Measurements from ENCODE around the gene CCDC197. TPM values are rescaled to one million over a fixed set of nuclear protein-coding genes. Genes with fewer than 3 reads are reported as not detected.

The CCDC197 gene
- total and polyA plus RNA-seq, 2 donors (not counting 1 experiment from before 2014, with no cell fraction given): not detected

- peaks cover 8% of the 10 kb centered on the region for H3K4me1 Mint-ChIP-seq
- CTCF ChIA-PET: interaction anchor here (1.0 to 2.6 kb wide), 3 partner anchors 12 to 103 kb away, joined by 4 to 10 read pairs (median 4); no protein-coding TSS in a partner anchor
- H3K4me2 ChIP-seq (replicated peaks; ENCODE audit: low read depth, low read length, poor library complexity, severe bottlenecking): no peak overlapping the region
These were observed 32.6 kb downstream of the CCDC197 start for GRCh38 chr14:94029671-94030203.

GRCh38 chr14:94030571-94030970 lies 33.5 kb downstream of the CCDC197 start:
- Histone ChIP-seq H4K20me1 (ENCODE audit: control insufficient read depth, insufficient read depth, low read length, poor library complexity, severe bottlenecking) (no peaks in the 10 kb centered on the region), H3K79me2 (ENCODE audit: control insufficient read depth, insufficient read depth, low read length) (no peaks in the 10 kb centered on the region), H3K9ac (ENCODE audit: low read length) (no peak overlapping the region), H3K9me3 (ENCODE audit: control extremely low read depth in 1 of 3, control insufficient read depth in 2 of 3, insufficient read depth in 1 of 3, low read length in 2 of 3) (no peaks in the 10 kb centered on the region), H3K36me3 (replicated peaks in 1 of 2; ENCODE audit: control extremely low read depth in 1 of 2, control insufficient read depth in 1 of 2, extremely low read depth in 1 of 2, insufficient read depth in 2 of 2, low read length in 1 of 2) (no peaks in the 10 kb centered on the region), H2AFZ (ENCODE audit: insufficient read depth, low read depth, low read length, poor library complexity, severe bottlenecking) (no peak overlapping the region), H3K4me1 (ENCODE audit: control insufficient read depth in 2 of 2, insufficient read depth in 2 of 2, low read length in 2 of 2) (peaks cover 9% of the 10 kb centered on the region in 2 donors), H3K27ac (ENCODE audit: low read length in 2 of 2) (no peak overlapping the region), H3K4me3 (ENCODE audit: control extremely low read depth in 1 of 5, extremely low read depth in 1 of 5, insufficient read depth in 1 of 5, low read depth in 2 of 5, low read length in 4 of 5) (no peak overlapping the region), H3K27me3 (replicated peaks in 1 of 4; ENCODE audit: control extremely low read depth in 1 of 4, control insufficient read depth in 3 of 4, insufficient read depth in 4 of 4, low read length in 3 of 4) (peaks cover 0 to 9% (median 3%) of the 10 kb centered on the region in 4 experiments), H3K4me2 (replicated peaks; ENCODE audit: low read depth, low read length, poor library complexity, severe bottlenecking) (no peak overlapping the region)
- CTCF ChIA-PET: no interaction called here
- peaks cover 8% of the 10 kb centered on the region for H3K4me1 Mint-ChIP-seq
- no peak overlapping the region for H3K4me3 Mint-ChIP-seq
- ATAC-seq (ENCODE audit: low read depth) (no peak), DNase-seq (no peak)
- H3K27me3 Mint-ChIP-seq: peaks cover 5% of the 10 kb centered on the region
- no peaks in the 10 kb centered on the region for H3K9me3 Mint-ChIP-seq (ENCODE audit: insufficient read depth)
- TF ChIP-seq CTCF (IDR thresholded peaks at IDR 0.05): no peak
- POLR2A ChIA-PET: no interaction called here
- H3K27ac Mint-ChIP-seq: no peak overlapping the region
- intact Hi-C loops (cut with micrococcal nuclease): no loop called here
- 96% methylated on average over 3 of the region's 14 CpGs for WGBS (ENCODE audit: insufficient coverage)

More at GRCh38 chr14:94029671-94030203, 32.6 kb downstream of the CCDC197 start:
- H3K27me3 ChIP-seq (replicated peaks in 1 of 4; ENCODE audit: control extremely low read depth in 1 of 4, control insufficient read depth in 3 of 4, insufficient read depth in 4 of 4, low read length in 3 of 4): peaks cover 0 to 10% (median 5%) of the 10 kb centered on the region in 4 experiments
- DNase-seq (no peak), ATAC-seq (ENCODE audit: low read depth) (no peak)
- WGBS (ENCODE audit: insufficient coverage): 97% methylated on average over 6 of the region's 7 CpGs
- no peaks in the 10 kb centered on the region for H3K36me3 ChIP-seq (replicated peaks in 1 of 2; ENCODE audit: control extremely low read depth in 1 of 2, control insufficient read depth in 1 of 2, extremely low read depth in 1 of 2, insufficient read depth in 2 of 2, low read length in 1 of 2)
- Mint-ChIP-seq H3K27me3 (peaks cover 5% of the 10 kb centered on the region), H3K4me3 (no peak overlapping the region), H3K9me3 (ENCODE audit: insufficient read depth) (no peaks in the 10 kb centered on the region), H3K27ac (no peak overlapping the region)
- H4K20me1 ChIP-seq (ENCODE audit: control insufficient read depth, insufficient read depth, low read length, poor library complexity, severe bottlenecking): no peaks in the 10 kb centered on the region
- no peaks in the 10 kb centered on the region for H3K79me2 ChIP-seq (ENCODE audit: control insufficient read depth, insufficient read depth, low read length)
- no peak overlapping the region for H3K27ac ChIP-seq (ENCODE audit: low read length in 2 of 2)
- H3K4me3 ChIP-seq (ENCODE audit: control extremely low read depth in 1 of 5, extremely low read depth in 1 of 5, insufficient read depth in 1 of 5, low read depth in 2 of 5, low read length in 4 of 5): no peak overlapping the region
- no peak for TF ChIP-seq EZH2 (IDR thresholded peaks at IDR 0.05; ENCODE audit: borderline replicate concordance, insufficient read depth, low read depth, low read length, poor library complexity, severe bottlenecking)
- no peak for TF ChIP-seq CTCF (IDR thresholded peaks at IDR 0.05)
- no peaks in the 10 kb centered on the region for H3K9me3 ChIP-seq (ENCODE audit: control extremely low read depth in 1 of 3, control insufficient read depth in 2 of 3, insufficient read depth in 1 of 3, low read length in 2 of 3)
- POLR2A ChIA-PET: no interaction called here
- H3K9ac ChIP-seq (ENCODE audit: low read length): no peak overlapping the region
- no peak overlapping the region for H2AFZ ChIP-seq (ENCODE audit: insufficient read depth, low read depth, low read length, poor library complexity, severe bottlenecking)
- peaks cover 9% of the 10 kb centered on the region in 2 donors for H3K4me1 ChIP-seq (ENCODE audit: control insufficient read depth in 2 of 2, insufficient read depth in 2 of 2, low read length in 2 of 2)
- intact Hi-C loops (cut with micrococcal nuclease): no loop called here

Data from B cell (primary cell).